ENCODE results near the gene TP53TG5.

Gene TP53TG5

GRCh38 chr20:45378191-45378590, at the start of gene TP53TG5:
Gene TP53TG5 (minus strand): TSS chr20:45378325. CDS start chr20:45378236, 89 bp downstream.
- no peak for DNase-seq (ENCODE audit: low spot score)

GRCh38 chr20:45427236-45428149, 49.4 kb upstream of the TP53TG5 start:
- no peak for DNase-seq (ENCODE audit: low spot score)

GRCh38 chr20:45426320-45427016, 48.3 kb upstream of the TP53TG5 start:
- no peak for DNase-seq (ENCODE audit: low spot score)

GRCh38 chr20:45425561-45425960, 47.4 kb upstream of the TP53TG5 start:
- DNase-seq (ENCODE audit: low spot score) = no peak

GRCh38 chr20:45423700-45424099, 45.6 kb upstream of the TP53TG5 start:
- DNase-seq (ENCODE audit: low spot score) = no peak

GRCh38 chr20:45420125-45420524, 42.0 kb upstream of the TP53TG5 start:
- DNase-seq (ENCODE audit: low spot score) = no peak

GRCh38 chr20:45419188-45420091, 41.3 kb upstream of the TP53TG5 start:
- no peak for DNase-seq (ENCODE audit: low spot score)

- no peak for DNase-seq (ENCODE audit: low spot score)
These were observed 38.8 kb upstream of the TP53TG5 start for GRCh38 chr20:45416917-45417316.

GRCh38 chr20:45415822-45416637, 37.9 kb upstream of the TP53TG5 start, which contains the start of gene PIGT:
Gene PIGT (plus strand): TSS chr20:45416141. CDS start chr20:45416157, 16 bp downstream.
- DNase-seq (ENCODE audit: low spot score) = peak; percentile 94

GRCh38 chr20:45413479-45413878, 35.4 kb upstream of the TP53TG5 start:
- no peak for DNase-seq (ENCODE audit: low spot score)

- DNase-seq (ENCODE audit: low spot score) = no peak
These were observed 34.5 kb upstream of the TP53TG5 start for GRCh38 chr20:45412653-45413052.

GRCh38 chr20:45410887-45411286, 32.8 kb upstream of the TP53TG5 start:
- no peak for DNase-seq (ENCODE audit: low spot score)

- no peak for DNase-seq (ENCODE audit: low spot score)
These were observed 31.6 kb upstream of the TP53TG5 start for GRCh38 chr20:45409521-45410272.

GRCh38 chr20:45408646-45409213, 30.6 kb upstream of the TP53TG5 start:
- DNase-seq (ENCODE audit: low spot score) = no peak

GRCh38 chr20:45407783-45408645, 29.9 kb upstream of the TP53TG5 start, which contains the start of gene DBNDD2:
Gene DBNDD2 (plus strand): TSS chr20:45408289. CDS start chr20:45408468, 179 bp downstream.
- DNase-seq (ENCODE audit: low spot score) = no peak

- peak; percentile 44 for DNase-seq (ENCODE audit: low spot score)
These were observed 29.1 kb upstream of the TP53TG5 start for GRCh38 chr20:45407067-45407745.

- DNase-seq (ENCODE audit: low spot score) = peak; percentile 85
These were observed 28.3 kb upstream of the TP53TG5 start for GRCh38 chr20:45406260-45407066.

Measured in SW480 (cell line).